GM12891 (cell line): Measurements from ENCODE around the gene RYR3.

Experiments
- PAX5 ChIP-seq: IDR thresholded peaks from 2 replicates; pipeline ENCODE4 v1.6.1; 2011; ENCODE audit warnings: low read length, moderate library complexity, mild to moderate bottlenecking; ENCODE audit not compliant: insufficient read depth, severe bottlenecking
- POLR2A ChIP-seq: IDR thresholded peaks from 2 replicates; pipeline ENCODE4 v1.6.1; 2011; ENCODE audit warnings: low read depth, low read length, control low read depth
- POLR2AphosphoS5 ChIP-seq: IDR thresholded peaks from 2 replicates; pipeline ENCODE4 v1.6.1; 2011; ENCODE audit warnings: low read depth, low read length, control low read depth
- POU2F2 ChIP-seq: IDR thresholded peaks from 2 replicates; pipeline ENCODE4 v1.6.1; 2011; ENCODE audit warnings: low read depth, mild to moderate bottlenecking, control low read depth, low read length, moderate library complexity
- SPI1 ChIP-seq: IDR thresholded peaks from 2 replicates; pipeline ENCODE4 v1.6.1; 2011; ENCODE audit warnings: low read depth, low read length, control low read depth
- TAF1 ChIP-seq: IDR thresholded peaks from 2 replicates; pipeline ENCODE4 v1.6.1; 2011; ENCODE audit warnings: low read depth, low read length, control low read depth

DNA sequence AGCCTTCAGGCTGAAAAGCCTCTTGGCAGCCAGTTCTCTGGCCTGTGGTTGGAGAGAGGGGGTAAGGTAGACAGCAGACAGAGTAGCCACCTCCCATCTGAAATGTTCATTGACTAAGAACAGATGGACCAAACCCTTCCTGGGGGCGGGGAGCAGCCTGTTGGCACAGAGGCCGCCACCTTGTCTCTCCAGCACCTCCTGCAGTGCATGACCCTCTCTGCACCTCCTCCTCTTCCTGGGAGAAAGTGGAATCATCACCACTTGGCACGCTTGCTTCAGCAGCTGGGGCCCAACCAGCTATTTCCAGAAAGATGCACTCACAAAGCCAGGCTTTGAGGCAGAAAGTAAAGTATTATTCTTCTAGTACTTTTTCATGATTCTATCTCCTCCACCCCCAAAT, 344.1 kb downstream of the RYR3 start:
- TF ChIP-seq TAF1: no peak
- TF ChIP-seq POLR2A: no peak
- TF ChIP-seq POLR2AphosphoS5: no peak
- TF ChIP-seq POU2F2: no peak
- no peak for TF ChIP-seq SPI1
- TF ChIP-seq PAX5: no peak
